Measurements from ENCODE around the gene ANKS3.

Gene ANKS3

GRCh38 chr16:4753227-4753626, 19.2 kb upstream of the ANKS3 start:
- Histone ChIP-seq H3K4me1 (ENCODE audit: control insufficient read depth, insufficient read depth, low read length, poor library complexity, severe bottlenecking) (no peaks in the 10 kb centered on the region), H3K4me3 (ENCODE audit: extremely low read depth, insufficient read depth, low read length, poor library complexity, severe bottlenecking) (no peak overlapping the region), H3K9me3 (ENCODE audit: control insufficient read depth, low read length) (peaks cover 8% of the 10 kb centered on the region), H3K27ac (ENCODE audit: low read depth, low read length, severe bottlenecking) (no peak overlapping the region), H3K36me3 (ENCODE audit: control insufficient read depth, insufficient read depth, low read length) (peaks cover 71% of the 10 kb centered on the region)
- 95 to 98% methylated on average over 9 of the region's 11 CpGs for WGBS, 2 experiments (ENCODE audit: insufficient coverage in 2 of 2)

GRCh38 chr16:4752351-4753100, 18.5 kb upstream of the ANKS3 start:
- H3K4me1 ChIP-seq (ENCODE audit: control insufficient read depth, insufficient read depth, low read length, poor library complexity, severe bottlenecking): no peaks in the 10 kb centered on the region
- WGBS, 2 experiments (ENCODE audit: insufficient coverage in 2 of 2): 95 to 96% methylated on average over 38 to 41 of the region's 44 CpGs
- no peak overlapping the region for H3K27ac ChIP-seq (ENCODE audit: low read depth, low read length, severe bottlenecking)
- H3K9me3 ChIP-seq (ENCODE audit: control insufficient read depth, low read length): peaks cover 8% of the 10 kb centered on the region
- peaks cover 66% of the 10 kb centered on the region for H3K36me3 ChIP-seq (ENCODE audit: control insufficient read depth, insufficient read depth, low read length)
- no peak overlapping the region for H3K4me3 ChIP-seq (ENCODE audit: extremely low read depth, insufficient read depth, low read length, poor library complexity, severe bottlenecking)

- Histone ChIP-seq H3K9me3 (ENCODE audit: control insufficient read depth, low read length) (peaks cover 7% of the 10 kb centered on the region), H3K27ac (ENCODE audit: low read depth, low read length, severe bottlenecking) (no peak overlapping the region), H3K36me3 (ENCODE audit: control insufficient read depth, insufficient read depth, low read length) (peaks cover 51% of the 10 kb centered on the region), H3K4me3 (ENCODE audit: extremely low read depth, insufficient read depth, low read length, poor library complexity, severe bottlenecking) (no peak overlapping the region), H3K4me1 (ENCODE audit: control insufficient read depth, insufficient read depth, low read length, poor library complexity, severe bottlenecking) (no peaks in the 10 kb centered on the region)
- 91 to 99% methylated on average over 7 to 8 of the region's 8 CpGs for WGBS, 2 experiments (ENCODE audit: insufficient coverage in 2 of 2)
Observed at GRCh38 chr16:4750896-4751295, 16.8 kb upstream of the ANKS3 start.

- H3K36me3 ChIP-seq (ENCODE audit: control insufficient read depth, insufficient read depth, low read length): peaks cover 40% of the 10 kb centered on the region
- no peaks in the 10 kb centered on the region for H3K4me1 ChIP-seq (ENCODE audit: control insufficient read depth, insufficient read depth, low read length, poor library complexity, severe bottlenecking)
- H3K9me3 ChIP-seq (ENCODE audit: control insufficient read depth, low read length): no peaks in the 10 kb centered on the region
- WGBS, 2 experiments (ENCODE audit: insufficient coverage in 2 of 2): 95 to 98% methylated on average over 7 to 8 of the region's 10 CpGs
- H3K27ac ChIP-seq (ENCODE audit: low read depth, low read length, severe bottlenecking): no peak overlapping the region
- no peak overlapping the region for H3K4me3 ChIP-seq (ENCODE audit: extremely low read depth, insufficient read depth, low read length, poor library complexity, severe bottlenecking)
Observed at GRCh38 chr16:4749700-4750257, 15.7 kb upstream of the ANKS3 start.

- Histone ChIP-seq H3K27ac (ENCODE audit: low read depth, low read length, severe bottlenecking) (no peak overlapping the region), H3K4me3 (ENCODE audit: extremely low read depth, insufficient read depth, low read length, poor library complexity, severe bottlenecking) (no peak overlapping the region), H3K36me3 (ENCODE audit: control insufficient read depth, insufficient read depth, low read length) (peaks cover 32% of the 10 kb centered on the region), H3K9me3 (ENCODE audit: control insufficient read depth, low read length) (no peaks in the 10 kb centered on the region), H3K4me1 (ENCODE audit: control insufficient read depth, insufficient read depth, low read length, poor library complexity, severe bottlenecking) (no peaks in the 10 kb centered on the region)
- 95 to 96% methylated on average over 11 to 16 of the region's 16 CpGs for WGBS, 2 experiments (ENCODE audit: insufficient coverage in 2 of 2)
Observed at GRCh38 chr16:4748682-4749411, 14.8 kb upstream of the ANKS3 start.

- Histone ChIP-seq H3K4me3 (ENCODE audit: extremely low read depth, insufficient read depth, low read length, poor library complexity, severe bottlenecking) (no peak overlapping the region), H3K27ac (ENCODE audit: low read depth, low read length, severe bottlenecking) (no peak overlapping the region), H3K4me1 (ENCODE audit: control insufficient read depth, insufficient read depth, low read length, poor library complexity, severe bottlenecking) (no peaks in the 10 kb centered on the region), H3K36me3 (ENCODE audit: control insufficient read depth, insufficient read depth, low read length) (peaks cover 24% of the 10 kb centered on the region), H3K9me3 (ENCODE audit: control insufficient read depth, low read length) (no peaks in the 10 kb centered on the region)
- WGBS, 2 experiments (ENCODE audit: insufficient coverage in 2 of 2): 93 to 97% methylated on average over 6 to 9 of the region's 14 CpGs
Observed at GRCh38 chr16:4747906-4748681, 14.0 kb upstream of the ANKS3 start.

GRCh38 chr16:4746991-4747574, 13.0 kb upstream of the ANKS3 start:
- H3K27ac ChIP-seq (ENCODE audit: low read depth, low read length, severe bottlenecking): no peak overlapping the region

GRCh38 chr16:4746215-4746614, 12.1 kb upstream of the ANKS3 start:
- H3K4me3 ChIP-seq (ENCODE audit: extremely low read depth, insufficient read depth, low read length, poor library complexity, severe bottlenecking): no peak overlapping the region
- H3K27ac ChIP-seq (ENCODE audit: low read depth, low read length, severe bottlenecking): no peak overlapping the region
- no peaks in the 10 kb centered on the region for H3K4me1 ChIP-seq (ENCODE audit: control insufficient read depth, insufficient read depth, low read length, poor library complexity, severe bottlenecking)
- H3K9me3 ChIP-seq (ENCODE audit: control insufficient read depth, low read length): no peaks in the 10 kb centered on the region
- H3K36me3 ChIP-seq (ENCODE audit: control insufficient read depth, insufficient read depth, low read length): peaks cover 6% of the 10 kb centered on the region
- WGBS, 2 experiments (ENCODE audit: insufficient coverage in 2 of 2): 91 to 95% methylated on average over 4 to 7 of the region's 8 CpGs

More at GRCh38 chr16:4746991-4747574, 13.0 kb upstream of the ANKS3 start:
- Histone ChIP-seq H3K9me3 (ENCODE audit: control insufficient read depth, low read length) (no peaks in the 10 kb centered on the region), H3K4me1 (ENCODE audit: control insufficient read depth, insufficient read depth, low read length, poor library complexity, severe bottlenecking) (no peaks in the 10 kb centered on the region), H3K4me3 (ENCODE audit: extremely low read depth, insufficient read depth, low read length, poor library complexity, severe bottlenecking) (no peak overlapping the region), H3K36me3 (ENCODE audit: control insufficient read depth, insufficient read depth, low read length) (peaks cover 15% of the 10 kb centered on the region)
- WGBS, 2 experiments (ENCODE audit: insufficient coverage in 2 of 2): 79 to 81% methylated on average over 12 to 14 of the region's 15 CpGs

GRCh38 chr16:4745274-4745569, 11.2 kb upstream of the ANKS3 start:
- H3K27ac ChIP-seq (ENCODE audit: low read depth, low read length, severe bottlenecking): no peak overlapping the region
- WGBS, 2 experiments (ENCODE audit: insufficient coverage in 2 of 2): 81 to 89% methylated on average over 3 of the region's 3 CpGs
- H3K9me3 ChIP-seq (ENCODE audit: control insufficient read depth, low read length): no peaks in the 10 kb centered on the region
- no peaks in the 10 kb centered on the region for H3K36me3 ChIP-seq (ENCODE audit: control insufficient read depth, insufficient read depth, low read length)
- H3K4me3 ChIP-seq (ENCODE audit: extremely low read depth, insufficient read depth, low read length, poor library complexity, severe bottlenecking): no peak overlapping the region
- no peaks in the 10 kb centered on the region for H3K4me1 ChIP-seq (ENCODE audit: control insufficient read depth, insufficient read depth, low read length, poor library complexity, severe bottlenecking)

GRCh38 chr16:4744555-4745273, 10.6 kb upstream of the ANKS3 start:
- WGBS, 2 experiments (ENCODE audit: insufficient coverage in 2 of 2): 83 to 86% methylated on average over 10 to 11 of the region's 13 CpGs
- no peaks in the 10 kb centered on the region for H3K36me3 ChIP-seq (ENCODE audit: control insufficient read depth, insufficient read depth, low read length)
- no peak overlapping the region for H3K4me3 ChIP-seq (ENCODE audit: extremely low read depth, insufficient read depth, low read length, poor library complexity, severe bottlenecking)
- H3K4me1 ChIP-seq (ENCODE audit: control insufficient read depth, insufficient read depth, low read length, poor library complexity, severe bottlenecking): no peaks in the 10 kb centered on the region
- no peaks in the 10 kb centered on the region for H3K9me3 ChIP-seq (ENCODE audit: control insufficient read depth, low read length)
- no peak overlapping the region for H3K27ac ChIP-seq (ENCODE audit: low read depth, low read length, severe bottlenecking)
